SK-N-DZ (cell line): Measurements from ENCODE around the gene ZNF723. TPM values are rescaled to one million over a fixed set of nuclear protein-coding genes. Genes with fewer than 3 reads are reported as not detected.
"Not testable (repeated sequence)": the region's sequence is repeated elsewhere in the genome, so short reads cannot be mapped to it uniquely, and the experiment has no call there.

Source experiments
- DNase-seq: peaks from one replicate; pipeline ENCODE4 v3.0.0-alpha.2; 2015; ENCODE audit warnings: low spot score
- polyA plus RNA-seq, 2 experiments: library from polyadenylated mRNA; depleted of rRNA; stranded (reverse); fragments of >200 nt; gene quantifications; 2 replicates each; pipeline ENCODE4 v1.2.3, GENCODE V29; 2014
- small RNA-seq, 2 experiments: library from RNA; depleted of rRNA; stranded (forward); fragments of <200 nt; gene quantifications; one replicate each; pipeline ENCODE3, GENCODE V24; 2014

The ZNF723 gene
- 0.07 TPM in 1 of 2 replicates, not detected in the other for polyA plus RNA-seq (2014; cell fraction: cytosol; rRNA removed)
- polyA plus RNA-seq (2014; cell fraction: nucleus; rRNA removed) = not detected in 2 replicates

DNA sequence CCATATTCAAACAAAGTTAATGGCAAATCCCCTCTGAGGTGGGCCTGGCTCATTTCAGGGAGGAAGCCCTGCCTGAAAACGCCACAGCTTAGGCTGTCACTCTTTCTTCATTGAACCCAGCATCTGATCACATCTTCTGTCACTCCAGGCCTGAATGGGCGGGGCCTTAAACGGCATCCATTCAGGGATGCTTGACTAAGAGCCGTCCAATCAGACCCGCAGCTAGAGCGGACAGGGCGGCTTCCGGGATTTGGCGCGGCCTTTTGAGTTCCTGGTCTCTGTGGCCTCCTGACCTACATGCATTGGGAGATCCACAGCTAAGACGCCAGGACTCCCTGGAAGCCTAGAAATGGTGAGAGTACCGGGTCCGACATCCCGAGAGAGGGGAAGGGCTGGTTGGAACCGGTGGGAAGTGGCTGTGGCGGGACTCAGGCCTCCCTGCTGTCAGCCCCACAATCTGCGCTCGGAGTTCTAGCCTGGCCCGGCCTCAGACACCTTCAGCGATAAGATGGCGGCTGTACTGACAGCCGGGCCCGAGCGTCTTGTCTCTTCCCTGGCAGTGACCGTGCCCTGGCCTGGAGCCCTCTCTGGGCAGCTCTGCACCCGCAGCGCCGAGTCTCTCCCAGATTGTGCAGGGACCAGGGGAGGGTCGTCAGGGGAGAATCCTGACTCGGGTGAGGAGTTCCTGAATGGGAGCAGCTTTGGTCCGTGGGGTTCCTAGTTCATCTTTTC lies at the start of gene ZNF723:
Gene ZNF723 (plus strand): TSS at position 261 of the 732 bp plus-strand sequence. CDS start 89 bp downstream, at position 350.
- DNase-seq = no peak

DNA sequence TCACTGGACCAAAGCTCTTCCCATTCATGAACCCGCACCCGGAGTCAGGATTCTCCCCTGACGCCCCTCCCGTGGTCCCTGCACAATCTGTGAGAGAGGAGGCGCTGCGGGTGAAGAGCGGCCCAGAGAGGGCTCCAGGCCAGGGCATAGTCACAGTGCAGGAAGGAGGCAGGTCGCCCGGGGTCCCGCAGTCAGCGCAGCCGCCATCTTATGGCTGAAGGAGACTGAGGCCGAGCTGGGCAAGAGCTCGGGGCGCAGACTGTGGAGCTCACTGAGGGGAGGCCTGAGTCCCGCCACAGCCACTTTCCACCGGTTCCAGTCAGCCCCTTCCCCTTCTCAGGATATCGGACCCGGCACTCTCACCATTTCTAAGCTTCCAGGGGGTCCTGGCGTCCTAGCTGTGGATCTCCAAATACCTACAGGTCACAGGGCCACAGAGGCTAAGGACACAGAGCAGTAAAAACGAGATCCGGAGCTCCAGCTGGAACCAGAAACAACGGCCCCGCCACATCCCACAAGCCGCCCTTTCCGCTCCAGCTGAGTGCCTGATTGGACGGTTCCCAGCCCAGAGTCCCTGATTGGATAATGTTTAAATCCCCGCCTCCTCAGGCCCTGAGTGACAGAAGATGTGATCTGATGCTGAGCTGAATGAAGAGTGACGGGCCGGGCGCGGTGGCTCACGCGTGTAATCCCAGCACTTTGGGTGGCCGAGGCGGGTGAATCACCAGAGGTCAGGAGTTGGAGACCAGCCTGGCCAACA lies 48.3 kb upstream of the ZNF723 start, which contains the start of gene ZNF99:
Gene ZNF99 (minus strand): TSS at position 501 of the 760 bp plus-strand sequence. CDS start 135 bp downstream, at position 366.
- peak; percentile 1 for DNase-seq

DNA sequence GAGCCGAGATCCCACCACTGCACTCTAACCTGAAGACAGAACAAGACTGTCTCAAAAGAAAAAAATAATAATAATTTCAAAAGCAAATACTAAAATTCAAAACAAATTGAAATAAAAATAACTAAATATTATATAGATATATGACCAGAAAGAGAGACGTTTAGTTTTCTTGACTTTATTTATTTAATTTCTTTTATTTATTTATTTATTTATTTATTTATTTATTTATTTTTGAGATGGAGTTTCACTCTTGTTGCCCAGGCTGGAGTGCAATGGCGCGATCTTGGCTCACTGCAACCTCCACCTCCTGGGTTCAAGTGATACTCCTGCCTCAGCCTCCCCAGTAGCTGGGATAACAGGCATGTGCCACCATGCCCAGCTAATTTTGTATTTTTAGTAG lies 39.2 kb upstream of the ZNF723 start:
- not testable (repeated sequence) for DNase-seq

DNA sequence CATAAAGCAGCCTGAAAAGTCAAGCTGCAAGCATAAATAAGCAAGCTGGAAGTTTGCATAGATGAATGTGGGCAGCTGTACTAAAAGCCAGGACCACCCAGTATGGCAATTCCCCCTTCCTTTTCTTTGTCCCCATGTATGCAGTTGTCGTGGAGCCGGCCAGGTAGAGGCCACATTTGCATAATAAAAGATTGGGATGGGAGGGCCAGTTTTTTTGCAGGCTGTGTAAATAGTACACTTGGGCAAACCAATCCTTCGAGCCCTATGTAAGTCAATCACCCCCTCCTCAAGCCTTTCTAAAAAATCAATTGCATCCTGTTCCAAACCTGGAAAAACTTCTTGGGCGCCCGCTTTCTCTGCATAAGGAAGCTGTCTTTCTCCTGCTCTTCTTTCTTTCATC lies 35.1 kb upstream of the ZNF723 start:
- DNase-seq = no peak

DNA sequence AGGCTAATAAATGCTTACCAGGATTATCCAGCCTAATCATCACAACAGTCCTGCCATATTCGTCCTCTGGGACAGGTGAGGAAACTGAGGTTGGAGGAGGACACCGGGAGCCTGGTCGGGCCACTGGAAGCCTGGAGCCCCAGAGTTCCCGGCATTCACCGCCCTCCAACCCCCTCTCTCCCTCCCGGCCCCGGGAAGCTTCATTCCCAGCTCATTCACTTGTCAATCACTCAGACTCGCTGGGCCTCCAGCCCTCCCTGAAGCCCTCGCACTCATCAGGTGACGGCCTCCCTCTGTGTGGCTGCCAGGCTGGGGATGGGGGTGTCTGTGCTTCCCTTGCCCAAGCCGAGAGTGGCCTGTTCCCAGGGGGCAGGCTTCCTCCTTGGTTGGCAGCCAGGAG lies 25.7 kb upstream of the ZNF723 start:
- DNase-seq = no peak

DNA sequence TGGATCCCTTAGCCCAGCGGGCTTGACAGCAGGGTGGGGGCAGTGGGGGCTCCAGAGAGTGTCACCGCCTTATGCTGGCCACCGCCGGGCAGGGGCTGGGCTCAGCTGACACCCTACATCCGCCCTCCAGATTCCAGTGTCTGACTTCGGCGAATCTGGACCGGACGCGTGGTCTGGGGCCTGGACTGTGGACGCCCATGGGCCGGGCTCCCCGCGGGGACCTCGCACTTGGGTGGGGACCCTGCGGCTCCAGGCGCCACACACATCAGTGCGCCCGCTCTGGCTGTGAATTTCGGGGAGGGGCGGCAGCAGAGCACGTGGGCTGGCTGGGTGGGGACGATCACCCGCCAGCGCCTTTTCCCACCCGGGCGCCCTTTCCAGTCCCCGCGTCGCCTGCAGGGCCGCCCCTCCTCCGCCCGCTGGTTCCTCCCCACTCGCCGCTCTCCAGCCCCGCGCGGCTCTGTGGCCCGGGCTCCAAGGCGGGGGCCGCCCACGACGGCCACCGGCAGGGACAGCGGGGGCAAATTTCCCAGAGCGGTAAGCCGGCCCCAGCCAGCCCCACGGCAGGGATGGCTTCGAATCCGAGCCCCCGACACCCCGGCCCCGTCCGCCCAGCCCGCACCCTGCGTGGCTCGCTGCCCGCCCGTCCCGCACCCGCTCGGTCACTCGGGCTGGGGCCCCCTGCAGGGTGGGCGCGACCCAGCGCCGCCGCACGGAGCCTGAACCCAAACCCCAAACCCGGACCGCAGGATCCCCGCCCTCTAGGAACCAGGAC lies 24.8 kb upstream of the ZNF723 start:
- DNase-seq = no peak

DNA sequence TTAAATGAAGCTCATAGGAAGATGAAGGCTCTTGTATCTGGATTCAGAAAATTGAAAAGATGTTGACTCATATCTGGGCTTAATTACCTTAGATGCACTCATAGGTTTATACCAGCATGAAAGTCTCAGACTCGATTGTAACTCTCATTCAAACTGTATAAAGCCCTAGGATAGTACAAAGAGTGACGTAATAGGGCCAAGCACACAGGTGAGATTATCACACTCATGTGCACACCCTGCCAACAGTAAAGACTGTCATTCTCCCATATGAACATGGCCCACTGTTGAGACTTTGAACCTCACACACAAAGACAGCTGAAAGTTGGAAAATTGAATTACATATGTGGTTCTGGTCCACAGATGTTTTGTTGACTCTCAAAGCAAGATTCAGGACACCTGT lies 18.0 kb upstream of the ZNF723 start:
- no peak for DNase-seq

DNA sequence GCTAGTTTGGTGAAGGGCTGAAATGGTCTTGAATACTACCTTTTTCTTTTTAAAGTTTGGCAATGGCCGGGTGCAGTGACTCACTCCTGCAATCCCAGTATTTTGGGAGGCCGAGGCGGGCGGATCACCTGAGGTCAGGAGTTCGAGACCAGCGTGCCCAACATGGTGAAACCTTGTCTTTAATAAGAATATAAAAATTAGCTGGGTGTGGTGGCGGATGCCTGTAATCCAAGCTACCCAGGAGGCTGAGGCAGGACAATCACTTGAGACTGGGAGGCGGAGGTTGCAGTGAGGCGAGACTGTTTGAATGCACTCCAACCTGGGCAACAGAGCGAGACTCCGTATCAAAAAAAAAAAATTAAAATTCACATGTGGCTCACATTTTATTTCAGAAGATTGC lies 880 bp upstream of the ZNF723 start:
- no peak for DNase-seq

DNA sequence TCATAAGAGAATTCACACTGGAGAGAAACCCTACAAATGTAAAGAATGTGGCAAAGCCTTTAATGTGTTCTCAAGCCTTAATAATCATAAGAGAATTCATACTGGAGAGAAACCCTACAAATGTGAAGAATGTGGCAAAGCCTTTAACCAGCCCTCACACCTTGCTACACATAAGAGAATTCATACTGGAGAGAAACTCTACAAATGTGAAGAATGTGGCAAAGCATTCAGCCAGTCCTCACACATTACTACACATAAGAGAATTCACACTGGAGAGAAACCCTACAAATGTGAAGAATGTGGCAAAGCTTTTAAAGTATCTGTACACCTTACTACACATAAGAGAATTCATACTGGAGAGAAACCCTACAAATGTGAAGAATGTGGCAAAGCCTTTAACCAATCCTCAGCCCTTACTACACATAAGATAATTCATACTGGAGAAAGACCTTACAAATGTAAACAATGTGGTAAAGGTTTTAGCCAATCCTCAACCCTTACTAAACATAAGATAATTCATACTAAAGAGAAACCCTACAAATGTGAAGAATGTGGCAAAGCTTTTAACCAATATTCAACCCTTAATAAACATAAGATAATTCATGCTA lies 25.7 kb downstream of the ZNF723 start:
- DNase-seq = not testable (repeated sequence)

DNA sequence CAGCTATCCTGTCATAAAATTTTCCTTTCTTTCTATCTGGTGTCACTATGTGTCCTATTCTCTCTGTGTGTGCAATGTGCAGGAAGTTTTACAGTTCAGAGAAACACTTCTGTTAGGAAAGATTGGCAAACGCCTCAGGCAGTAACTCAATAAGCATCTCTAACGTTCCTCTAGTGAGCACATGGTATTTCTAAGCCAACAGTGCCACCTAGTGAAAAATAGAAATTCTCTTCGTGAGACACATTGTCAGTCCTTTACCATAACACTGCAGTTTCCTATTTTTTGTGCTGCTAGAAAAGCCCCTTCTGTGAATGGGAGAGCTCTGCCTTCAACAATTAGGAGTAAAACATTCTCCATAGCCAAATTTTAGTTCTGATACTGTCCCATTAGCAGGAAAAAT lies 50.7 kb downstream of the ZNF723 start:
- peak; percentile 27 for DNase-seq

DNA sequence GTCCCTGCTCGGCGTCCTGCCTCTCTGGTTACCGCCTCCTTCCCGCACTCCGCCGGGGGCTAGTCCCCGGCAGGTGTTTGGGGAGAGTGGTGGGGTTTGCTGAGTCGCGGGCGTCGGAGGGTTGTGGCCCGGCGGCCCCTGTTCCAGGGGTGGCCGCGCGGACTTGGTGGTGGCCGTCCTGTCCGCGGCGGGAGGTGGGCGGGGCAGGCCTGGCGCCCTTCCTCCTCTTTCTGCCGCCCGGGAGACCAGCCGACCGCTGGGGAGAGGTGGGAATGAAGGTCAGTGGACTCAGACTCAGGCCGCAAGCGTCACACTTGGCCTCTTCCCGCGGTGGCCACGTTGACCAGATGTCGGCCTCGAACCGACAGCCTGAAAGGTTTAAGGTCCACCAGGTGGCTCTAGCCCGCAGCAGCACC lies 61.8 kb downstream of the ZNF723 start:
- DNase-seq = no peak

DNA sequence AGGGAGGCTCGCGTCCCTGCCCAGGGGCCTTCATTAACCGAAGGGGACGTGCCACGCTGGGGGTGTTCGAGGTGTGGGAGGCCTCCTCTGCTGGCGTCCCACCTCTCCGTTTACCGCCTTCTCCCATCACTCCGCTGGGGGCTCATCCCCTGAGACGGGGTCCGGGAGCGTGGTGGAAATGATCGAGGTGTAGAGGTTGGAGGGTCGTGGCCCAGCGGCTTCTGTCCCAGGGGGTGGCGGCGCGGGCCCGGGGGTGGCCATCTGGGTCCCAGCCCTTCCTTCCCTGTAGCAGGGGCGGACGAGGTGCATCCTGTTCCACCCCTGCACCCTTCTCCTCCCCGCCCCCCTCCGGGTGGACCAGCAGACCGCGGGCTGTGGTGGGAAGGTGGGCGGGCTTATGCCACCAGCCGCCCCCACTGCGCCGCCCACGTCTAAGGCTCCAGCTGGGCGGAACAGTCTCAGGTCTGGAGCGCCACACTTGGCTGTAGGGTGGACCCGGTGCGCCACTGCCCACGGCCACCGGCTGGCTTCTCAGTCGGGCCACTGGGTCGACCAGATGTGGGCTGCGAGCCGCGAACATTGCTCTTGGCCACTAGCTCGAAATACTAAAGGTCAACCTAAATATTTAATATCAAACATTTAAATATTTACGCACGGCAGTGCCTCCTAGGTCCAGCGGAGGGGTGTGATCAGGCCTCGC lies 69.5 kb downstream of the ZNF723 start:
- DNase-seq = no peak

Small RNA genes lying within 50 kb of the gene (small RNA-seq; reads per million reads assigned to genes)
- gene VN1R88P = 0 reads per million in 2 experiments
